HG03108 (cell line): ENCODE measurements around the gene PRPSAP2.

Source experiments
- ATAC-seq: cut with Tn5 transposase; IDR thresholded peaks from one replicate; pipeline ENCODE4 v1.9.1; 2021; ENCODE audit warnings: moderate library complexity; ENCODE audit not compliant: unreplicated experiment

Gene PRPSAP2

DNA sequence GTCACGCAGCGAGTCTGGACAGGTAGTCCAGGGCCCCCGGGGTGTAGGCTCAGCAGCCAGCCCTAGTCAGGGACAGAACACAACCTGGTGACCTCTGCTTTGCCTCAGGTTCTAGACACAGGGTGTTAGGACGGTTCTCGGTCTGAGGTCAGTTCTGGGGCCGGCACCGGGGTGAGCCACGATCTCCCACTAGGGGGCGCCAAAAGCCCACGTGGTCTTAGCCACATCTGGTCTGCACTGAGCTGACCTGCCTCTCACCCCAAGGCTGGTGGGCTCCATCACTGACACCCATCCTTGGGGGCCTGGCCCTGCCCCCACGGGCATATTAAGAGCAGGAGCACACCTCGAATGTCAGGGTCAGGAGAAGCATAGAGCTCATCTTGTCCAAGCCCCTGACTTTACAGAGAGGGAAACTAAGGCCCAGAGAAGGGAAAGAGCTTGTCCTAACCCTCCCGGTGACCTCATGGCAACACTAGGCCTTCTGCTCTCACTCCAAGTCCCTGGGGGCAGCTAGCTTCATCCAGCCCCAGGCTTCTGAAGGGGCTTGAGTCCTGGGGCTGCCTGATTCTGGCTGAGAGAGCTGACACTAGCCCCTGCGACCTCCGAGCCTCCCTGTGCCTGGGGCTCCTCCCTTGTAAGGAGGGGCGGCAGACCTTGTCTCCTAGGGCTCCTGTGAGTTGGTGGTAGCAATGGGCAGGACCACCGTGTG lies 103.0 kb downstream of the PRPSAP2 start:
- ATAC-seq, result peak; percentile 74

DNA sequence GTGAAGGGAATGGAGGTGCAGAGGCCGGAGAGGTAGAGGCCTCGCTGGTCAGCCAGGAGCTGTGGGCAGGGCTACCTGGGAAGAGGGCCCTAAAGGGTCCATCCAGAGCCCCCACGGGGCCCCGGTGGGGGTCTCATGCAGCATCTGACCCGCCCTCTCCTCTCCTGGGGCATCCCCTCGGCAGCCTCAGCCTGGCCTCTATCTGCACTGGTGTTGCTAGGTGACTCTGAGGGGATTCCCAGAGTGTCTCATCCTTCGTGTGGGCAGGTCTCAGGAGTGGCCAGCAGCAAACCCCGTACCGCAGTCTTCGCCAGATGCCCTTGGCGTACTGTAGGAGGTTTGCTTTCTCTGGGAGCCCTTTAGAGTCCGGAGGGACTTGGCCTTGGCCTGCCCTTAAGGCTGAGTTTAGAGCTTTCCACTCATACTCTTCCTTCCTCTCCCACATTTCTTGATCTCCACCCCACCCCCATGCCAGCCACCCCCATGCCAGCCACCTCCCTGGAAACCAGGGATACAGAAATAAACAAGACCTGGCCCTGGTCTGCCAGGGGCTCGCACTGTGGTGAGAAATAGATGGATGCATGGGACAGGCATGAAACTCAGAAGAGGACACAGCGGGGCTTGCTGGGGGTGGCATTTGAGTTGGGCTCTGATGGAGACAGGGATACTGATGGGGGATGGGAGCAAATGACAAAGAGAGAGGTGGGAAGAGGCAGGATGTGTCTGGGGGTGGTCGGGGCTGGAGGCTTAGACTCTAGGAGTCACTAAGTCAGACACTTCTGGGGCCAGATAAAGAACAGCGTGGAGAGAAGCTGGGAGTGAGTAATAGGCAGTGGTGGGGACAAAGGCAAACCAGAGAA lies 103.9 kb downstream of the PRPSAP2 start:
- no peak for ATAC-seq

DNA sequence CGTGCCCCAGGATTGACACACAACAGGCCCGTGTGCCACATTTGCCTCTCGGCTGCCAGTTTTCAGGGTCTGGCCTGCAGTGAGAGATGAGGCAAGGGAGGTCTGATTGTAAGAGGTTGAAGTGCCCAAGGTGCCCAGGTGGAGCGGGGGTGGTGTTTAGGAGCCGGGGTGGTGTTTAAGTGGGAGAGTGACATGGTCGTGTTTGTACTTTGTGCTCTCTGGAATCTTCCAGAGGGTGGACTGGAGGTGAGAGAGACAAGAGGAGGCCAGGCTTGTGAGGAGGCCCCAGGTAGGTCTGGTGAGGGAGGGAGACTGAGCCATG lies 104.5 kb downstream of the PRPSAP2 start:
- no peak for ATAC-seq

DNA sequence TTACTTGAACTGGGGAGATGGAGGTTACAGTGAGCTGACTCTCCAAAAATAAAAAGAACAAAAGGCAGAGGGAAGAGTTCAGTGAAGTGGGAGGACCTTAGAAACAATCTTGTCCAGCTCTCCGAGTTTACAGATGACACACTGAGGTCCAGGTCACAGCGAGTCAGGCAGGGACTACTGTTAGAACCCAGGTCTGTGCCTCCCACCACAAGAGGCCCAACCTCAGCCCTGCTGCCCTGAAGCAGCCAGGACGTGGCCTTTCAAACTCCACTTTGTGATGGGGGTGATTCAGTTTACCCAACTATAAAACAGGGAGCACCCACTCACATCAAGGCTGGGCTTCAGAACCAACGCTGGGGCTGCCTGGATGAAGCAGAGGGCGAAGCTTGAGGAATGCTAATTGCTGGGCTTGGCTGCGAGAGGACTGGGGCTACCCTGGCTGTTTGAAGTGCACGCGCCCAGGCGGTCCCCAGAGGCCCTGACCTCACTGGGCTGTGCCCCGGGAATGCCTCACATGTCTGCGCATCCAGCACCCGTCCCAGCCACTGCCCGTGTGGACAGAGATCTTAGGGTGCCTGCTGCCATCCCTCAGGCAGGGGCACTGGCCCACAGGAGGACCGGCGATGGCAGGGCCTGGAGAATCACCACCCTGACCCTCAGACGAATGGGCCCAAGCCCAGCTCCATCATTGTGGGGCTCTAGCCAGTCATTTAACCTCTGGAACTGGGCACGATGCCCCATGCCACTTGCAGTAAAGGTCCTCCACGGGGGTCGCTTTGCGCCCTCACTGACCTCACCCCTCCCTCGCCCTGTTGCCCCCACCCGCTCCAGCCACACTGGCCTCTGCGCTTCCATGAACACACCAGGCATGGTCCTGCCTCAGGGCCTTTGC lies 105.4 kb downstream of the PRPSAP2 start:
- ATAC-seq, result no peak

DNA sequence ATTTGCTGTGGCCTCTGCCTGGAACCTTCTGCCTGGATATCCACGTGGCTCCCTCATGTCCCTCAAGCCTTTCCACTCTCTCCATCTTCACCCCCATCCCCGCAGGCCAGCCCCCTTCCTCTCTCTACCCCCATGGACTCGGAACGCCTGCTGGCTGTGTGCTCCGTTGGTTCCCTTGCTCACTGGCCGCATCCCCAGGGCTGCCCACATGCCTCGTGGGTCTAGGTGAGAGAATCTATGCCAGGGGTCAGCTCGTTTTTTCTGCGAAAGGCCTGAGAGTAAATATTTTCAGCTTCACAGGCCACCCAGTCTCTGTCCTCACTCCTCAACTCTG lies 106.1 kb downstream of the PRPSAP2 start:
- no peak for ATAC-seq

DNA sequence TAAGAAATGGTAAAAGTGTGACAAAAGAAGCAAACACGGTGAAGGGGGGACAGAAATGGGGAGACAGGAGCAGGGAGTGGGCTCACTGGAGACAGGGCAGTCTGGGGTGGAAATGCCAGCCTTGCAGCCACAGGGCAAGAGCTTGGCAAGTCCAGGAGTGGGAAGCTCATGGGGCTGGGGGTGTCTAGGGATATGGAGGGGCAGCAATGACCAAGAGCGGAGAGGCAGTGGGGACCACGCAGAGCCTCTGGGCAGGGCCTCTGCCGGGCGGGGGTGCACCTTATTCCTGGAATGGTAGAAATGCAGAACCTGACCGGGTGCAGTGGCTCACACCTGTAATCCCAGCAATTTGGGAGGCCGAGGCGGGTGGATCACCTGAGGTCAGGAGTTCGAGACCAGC lies 106.6 kb downstream of the PRPSAP2 start:
- no peak for ATAC-seq

DNA sequence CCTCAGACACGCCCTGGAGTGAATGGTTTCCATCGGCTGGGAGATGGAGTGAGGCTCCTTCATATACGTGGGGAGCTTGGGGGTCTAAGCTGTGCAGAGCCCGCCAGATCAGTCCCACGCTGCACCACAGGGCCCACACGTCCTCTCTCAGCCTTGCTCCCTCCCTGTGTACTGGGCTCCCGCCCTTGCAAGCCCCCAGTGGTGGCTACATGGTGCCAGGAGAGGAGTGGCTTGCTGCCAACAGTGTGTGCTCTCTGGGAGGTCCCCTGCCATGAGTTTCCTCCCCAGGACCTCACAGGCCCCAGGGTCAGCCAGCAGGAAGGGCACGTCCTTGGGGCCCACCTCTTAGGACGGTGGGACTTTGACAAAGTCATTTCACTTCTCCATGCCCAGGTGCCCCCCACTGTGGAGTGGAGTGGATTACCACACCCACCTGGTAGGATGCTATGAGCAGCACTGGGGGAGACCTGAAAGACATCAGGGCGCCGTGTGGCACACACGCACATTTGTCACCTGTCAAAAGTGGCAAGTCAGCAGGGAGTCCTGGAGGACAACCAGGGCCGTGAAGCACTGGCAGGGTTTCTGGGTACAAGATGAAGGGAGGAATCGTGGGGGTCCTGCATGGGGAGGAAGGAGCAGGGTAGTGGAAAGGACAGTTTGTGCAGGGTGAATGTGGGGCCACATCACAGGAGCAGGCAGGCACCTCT lies 107.8 kb downstream of the PRPSAP2 start:
- ATAC-seq, result no peak

DNA sequence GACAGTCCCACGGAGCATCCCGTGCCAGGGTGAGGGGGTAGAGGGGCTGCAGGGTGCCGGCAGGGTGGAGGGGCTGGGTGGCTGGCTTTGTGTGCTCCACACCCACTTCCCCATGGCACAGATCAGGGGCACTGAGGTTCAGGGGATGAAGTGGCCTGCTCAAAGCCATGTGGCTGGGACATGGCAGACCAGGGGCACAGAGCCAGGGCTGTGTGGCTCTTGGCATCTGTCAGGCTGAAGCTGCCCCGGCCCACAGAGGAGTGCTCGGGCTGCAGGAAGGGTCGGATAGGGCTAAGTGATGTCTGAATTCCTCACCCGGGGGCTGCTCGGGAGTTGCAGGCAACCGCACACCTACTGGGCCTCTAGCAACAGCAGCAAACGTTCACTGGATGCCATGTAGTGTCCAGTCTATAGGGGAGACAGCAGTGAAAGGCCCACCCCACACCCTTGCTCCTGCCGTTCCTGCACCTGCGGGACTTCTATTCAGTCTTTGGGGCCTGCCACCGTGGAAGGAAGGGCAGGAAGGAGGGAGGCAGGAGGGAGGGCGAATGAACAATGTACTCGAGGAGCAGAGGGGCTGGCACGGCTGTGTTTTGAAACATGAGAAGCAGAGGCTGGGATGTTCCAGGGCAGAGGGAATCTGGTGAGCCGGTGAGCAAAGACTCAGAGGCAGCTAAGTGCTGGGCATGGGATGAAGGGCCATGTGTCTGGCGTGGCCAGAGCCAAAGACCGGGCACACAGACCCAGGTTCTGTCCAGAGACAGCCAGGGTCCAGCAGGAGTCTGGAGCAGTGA lies 109.1 kb downstream of the PRPSAP2 start:
- ATAC-seq, result no peak

DNA sequence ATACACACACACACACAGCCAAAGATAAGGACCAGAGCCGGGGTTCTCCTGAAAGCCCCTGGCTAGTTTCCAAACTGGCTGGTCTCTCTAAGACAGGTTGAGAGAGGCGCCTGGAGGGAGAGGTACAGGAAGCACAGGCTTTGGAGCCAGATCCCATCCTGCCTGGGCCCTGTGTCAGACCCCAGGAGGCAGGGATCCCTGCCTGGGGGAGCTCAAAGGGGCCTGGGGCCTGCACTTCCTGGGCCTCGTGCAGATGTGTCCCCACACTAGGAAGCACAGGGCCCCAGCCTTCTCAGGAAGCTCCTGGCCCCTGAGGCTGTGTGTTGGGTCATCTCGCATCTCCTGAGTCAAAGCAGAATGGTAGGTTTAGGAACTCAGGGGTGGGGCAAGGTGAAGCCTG lies 110.0 kb downstream of the PRPSAP2 start:
- ATAC-seq, result no peak

DNA sequence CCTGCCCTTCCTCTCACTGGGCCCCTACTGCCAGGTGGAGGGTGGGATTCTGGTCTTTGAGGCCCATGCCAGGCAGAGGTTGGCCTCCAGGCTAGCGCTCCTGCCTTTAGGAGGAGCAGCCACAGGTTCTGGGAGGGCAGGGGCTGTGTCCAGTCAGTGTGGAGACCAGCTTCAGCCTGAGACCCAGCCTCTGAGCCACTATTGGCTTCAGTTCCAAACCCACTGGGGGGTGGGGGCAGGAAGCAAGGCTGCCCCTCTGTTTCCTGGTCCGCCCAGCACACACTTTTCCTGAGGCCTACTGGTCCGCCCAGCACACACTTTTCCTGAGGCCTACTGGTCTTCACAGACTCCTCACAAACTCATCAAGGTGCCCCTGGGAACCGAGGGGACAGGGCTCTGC lies 110.4 kb downstream of the PRPSAP2 start:
- ATAC-seq, result no peak

DNA sequence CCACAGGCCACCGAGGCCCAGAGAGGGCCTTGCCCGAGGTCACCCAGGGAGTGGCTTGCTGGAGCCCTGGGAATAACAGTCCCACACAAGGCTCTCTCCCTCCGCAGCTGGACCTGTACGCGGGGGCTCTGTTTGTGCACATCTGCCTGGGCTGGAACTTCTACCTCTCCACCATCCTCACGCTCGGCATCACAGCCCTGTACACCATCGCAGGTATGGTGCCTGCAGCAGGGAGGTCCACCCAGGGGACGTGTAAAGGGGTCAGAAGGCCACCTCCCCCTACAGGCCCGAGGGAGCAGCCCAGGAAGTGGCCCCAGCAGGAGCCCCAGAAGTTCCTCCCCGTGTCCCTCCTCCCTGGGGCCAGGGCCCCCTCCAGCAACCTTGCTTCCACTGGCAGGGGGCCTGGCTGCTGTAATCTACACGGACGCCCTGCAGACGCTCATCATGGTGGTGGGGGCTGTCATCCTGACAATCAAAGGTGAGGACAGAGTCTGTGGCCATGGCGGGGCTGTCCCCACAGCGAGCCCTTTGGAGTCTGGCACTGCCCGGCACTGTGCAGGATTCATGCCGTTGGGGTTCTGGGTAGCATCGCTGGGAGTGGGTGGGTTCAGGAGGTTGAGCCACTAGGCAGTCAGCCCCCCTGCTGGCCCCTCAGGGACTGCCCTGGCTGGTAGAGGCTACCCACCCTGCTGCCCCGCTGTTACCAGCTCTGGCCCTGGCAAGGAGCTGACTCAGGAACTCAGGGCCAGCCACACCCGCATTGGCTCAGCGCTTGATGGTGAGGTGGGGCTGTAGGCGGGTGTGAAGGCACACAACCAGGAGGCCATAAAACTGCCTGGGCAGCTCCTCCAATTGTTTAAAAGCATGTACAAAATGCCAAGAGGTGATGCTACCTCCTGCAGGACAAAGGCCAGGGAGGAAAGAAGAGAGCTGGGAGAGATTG lies 111.3 kb downstream of the PRPSAP2 start:
- ATAC-seq, result no peak

DNA sequence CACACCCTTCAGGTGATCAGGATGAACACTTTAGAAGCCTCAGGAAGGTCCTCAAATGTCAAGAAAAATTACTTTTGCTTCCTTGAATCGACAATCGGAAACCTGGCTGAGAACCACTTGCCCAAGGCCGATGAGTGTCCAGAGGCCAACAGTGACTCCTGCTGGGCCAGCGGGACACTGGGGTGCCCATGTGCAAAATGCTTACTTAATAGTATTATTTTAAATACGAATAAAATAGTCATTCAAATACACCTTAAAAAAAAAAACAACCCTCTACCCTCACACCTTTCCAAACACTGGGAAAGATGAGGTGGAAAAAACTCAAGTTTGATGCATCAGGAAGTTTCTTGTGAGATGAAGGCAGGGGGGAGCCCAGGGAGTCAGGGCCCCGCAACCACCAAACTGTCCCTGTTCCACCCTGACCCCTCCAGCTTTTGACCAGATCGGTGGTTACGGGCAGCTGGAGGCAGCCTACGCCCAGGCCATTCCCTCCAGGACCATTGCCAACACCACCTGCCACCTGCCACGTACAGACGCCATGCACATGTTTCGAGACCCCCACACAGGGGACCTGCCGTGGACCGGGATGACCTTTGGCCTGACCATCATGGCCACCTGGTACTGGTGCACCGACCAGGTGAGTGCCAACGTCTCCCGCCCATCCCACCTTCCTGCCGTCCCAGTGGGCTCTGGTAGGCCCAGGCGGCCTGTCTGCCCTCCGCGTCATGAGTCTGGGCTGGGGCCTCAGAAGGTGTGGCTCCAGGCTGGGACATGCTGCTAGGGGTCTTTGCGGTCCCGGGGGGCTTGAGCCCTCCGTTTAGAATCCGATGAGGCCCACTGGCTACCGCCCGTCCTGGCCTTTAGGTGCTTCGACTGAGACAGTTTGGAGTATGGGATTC lies 112.9 kb downstream of the PRPSAP2 start:
- ATAC-seq, result no peak

DNA sequence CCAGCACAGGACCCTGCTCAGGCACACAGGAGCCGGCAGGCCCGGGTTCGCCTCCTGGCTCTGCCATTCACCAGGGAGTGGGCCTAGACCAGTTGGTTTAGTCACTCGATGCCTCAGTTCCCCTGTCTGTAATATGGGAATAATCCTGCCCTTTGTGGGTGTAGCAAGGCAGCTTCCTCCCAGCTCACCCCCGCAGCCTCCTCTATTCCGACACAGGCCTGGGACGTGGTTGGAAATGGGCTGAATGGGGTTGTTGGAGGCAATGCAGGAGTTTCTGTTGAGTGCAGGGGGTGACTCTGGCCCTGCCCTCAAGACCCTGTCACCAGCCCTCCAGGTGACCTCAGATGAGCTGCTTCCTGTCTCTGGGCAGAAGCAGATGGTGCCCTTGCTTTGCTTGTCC lies 113.9 kb downstream of the PRPSAP2 start:
- no peak for ATAC-seq

DNA sequence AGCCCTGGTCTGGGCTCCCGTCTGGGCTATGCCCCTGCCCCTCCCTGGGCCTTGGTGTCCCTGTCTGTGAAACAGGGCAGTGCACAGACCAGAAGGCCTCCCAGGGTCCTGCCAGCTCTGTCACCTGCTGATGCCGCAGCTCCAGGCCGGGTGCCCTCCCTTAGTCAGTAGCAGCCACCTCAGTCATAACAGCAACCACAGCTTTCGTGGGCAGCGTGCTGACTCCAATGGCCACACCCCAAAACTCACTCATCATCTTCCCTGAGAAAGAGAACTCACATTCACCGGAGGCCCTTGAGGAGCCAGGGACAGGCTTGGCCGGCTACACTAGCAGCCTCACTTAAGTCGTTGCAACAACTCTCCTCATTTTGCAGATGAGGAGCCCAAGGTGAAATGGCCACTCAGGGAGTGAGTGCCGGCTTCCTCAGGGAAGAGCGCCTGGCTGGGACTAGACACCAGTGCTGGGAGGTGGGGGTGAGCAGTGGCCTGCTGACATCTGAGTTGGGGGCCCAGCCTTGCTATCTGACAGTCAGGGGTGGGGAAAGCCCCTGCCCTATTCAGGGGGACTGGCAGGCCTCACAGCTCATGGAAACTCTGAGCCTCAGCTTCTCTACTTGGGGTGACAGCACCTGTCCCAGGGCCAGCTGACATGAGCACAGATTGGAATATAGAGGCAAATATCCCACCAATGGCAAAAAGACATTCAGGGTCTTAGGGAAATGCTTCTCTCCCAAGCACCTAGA lies 116.6 kb downstream of the PRPSAP2 start:
- ATAC-seq, result no peak

DNA sequence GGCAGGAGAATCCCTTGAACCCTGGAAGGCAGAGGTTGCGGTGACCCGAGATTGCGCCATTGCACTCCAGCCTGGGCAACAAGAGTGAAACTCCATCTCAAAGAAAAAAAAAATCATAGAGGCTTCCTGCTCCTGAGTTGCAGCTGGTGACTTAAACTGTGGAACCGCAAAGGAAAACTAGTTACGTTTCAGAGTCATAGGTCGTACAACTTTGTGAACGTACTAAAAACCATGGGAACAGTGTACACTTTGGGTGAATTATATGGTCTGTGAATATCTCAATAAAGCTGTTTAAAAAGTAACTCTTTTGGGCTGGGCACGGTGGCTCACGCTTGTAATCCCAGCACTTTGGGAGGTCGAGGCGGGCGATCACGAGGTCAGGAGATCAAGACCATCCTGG lies 117.7 kb downstream of the PRPSAP2 start:
- ATAC-seq, result no peak

DNA sequence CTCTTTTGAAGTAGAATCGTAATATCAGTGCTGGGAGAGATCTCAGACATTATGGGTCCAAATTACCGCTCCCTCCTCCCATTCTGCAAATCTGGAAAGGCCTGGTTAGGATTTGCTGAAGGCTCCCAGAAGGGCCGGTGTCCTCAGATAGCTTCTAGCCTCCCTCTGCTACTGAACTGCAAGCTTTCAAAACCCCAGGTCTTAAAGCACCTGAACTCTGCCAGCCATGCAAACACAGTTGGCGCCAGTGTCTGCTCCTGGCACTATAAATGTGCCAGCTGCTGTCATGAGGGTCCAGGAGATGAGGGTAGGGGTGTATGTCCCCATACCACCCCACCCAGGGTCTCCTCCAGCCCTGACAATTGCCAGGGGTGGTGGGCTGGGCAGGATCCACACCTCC lies 118.3 kb downstream of the PRPSAP2 start:
- ATAC-seq, result no peak

DNA sequence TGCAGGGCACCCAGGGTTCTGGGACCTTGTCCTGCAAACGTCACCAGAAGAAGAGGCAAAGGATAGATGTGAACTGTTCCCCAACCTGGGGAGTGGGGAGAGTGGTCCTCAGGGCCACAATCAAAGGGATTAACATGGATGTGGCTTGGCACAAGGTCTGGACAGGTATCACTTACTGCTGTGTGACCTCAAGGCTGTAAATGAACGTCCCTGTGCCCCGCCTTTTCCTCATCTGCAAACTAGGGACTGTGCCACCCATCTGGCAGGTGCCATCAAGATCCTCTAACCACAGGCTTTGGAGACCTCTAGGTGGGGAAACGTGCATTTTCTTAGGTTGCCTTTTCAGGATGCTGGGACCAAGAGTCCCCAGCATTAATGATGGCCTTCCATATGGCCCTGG lies 119.1 kb downstream of the PRPSAP2 start:
- ATAC-seq, result no peak

DNA sequence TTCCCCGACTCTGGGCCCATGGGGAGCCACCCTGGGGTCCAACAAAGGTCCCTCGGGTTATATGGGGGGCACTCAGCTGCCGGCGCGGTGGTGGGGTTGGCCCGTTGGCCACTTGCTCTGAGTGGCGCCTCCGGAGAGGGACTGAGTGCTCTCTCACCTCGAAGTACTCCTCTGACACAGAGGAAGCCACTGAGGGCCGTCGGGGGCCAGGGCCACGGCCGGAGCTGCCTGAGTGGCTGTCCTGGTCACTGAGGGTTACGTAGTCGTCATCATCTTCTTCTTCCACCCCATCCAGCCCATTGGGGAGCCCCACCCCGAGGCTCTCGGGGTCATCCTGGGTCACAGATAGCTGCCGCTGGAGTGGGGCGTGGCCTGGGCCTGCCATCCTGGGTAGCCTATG lies 119.7 kb downstream of the PRPSAP2 start:
- no peak for ATAC-seq
